Ecto neural progenitor cell (in vitro differentiated cells): ENCODE results near the gene MB.
"Not testable (repeated sequence)": the region's sequence is repeated elsewhere in the genome, so short reads cannot be mapped to it uniquely, and the experiment has no call there.

Source experiments
- DNase-seq: peaks from one replicate; pipeline ENCODE4 v3.0.0-alpha.2; 2018; ENCODE audit warnings: low spot score

Gene MB

GRCh38 chr22:35617137-35617755 is at the start of gene MB:
Gene MB (minus strand): TSS chr22:35617329. CDS start chr22:35617257, 72 bp downstream.
- DNase-seq = no peak

- not testable (repeated sequence) for DNase-seq
Measured at GRCh38 chr22:35666699-35667098, 49.6 kb upstream of the MB start.

DNA sequence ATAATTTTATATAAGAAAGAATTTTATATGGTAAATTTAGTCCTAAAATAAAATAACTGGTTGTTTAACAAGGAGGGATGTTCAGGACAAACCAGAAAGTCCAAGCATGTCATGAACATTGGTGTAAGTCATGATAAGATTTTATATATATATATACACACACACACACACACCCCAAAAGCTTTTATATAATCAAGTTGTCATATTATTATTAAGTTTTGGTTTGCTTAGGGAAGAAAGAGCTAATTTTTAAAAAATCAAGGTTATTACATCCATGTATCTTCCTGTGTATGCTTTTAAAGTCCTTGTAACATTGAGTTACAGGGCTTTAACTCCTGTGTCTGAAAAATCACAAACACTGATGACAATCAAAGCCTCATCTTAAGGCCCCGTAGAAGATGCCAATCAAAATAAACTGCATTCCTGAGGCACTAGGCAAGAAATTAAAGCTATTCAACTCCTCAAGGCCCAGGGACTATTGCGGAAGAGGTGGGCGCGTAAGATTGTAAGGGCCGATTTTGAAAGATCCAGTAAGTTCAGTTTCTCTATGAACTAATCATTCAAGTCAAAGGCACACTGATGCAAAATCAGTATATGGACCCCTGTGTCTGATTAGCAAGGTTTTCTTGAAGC is 47.9 kb upstream of the MB start:
- no peak for DNase-seq

DNA sequence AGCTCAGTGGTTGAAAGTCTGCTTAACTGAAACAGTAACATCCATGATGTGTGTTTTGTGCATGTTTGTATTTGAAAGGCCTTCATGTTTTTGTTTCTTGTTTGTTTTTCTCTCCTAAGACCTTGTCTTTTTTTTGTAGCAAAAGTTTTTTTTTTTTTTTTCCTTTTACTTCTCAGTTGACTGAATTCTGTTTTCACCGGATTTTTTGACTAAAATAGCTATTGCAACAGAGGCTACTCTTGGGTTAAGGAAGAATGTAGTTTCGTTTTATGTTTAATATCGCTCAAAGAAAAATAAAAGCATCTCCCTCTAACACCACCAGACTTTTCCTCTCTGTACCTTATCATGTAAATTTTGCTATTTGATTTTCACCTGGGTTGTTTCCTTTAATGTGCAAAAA is 46.2 kb upstream of the MB start:
- no peak for DNase-seq

DNA sequence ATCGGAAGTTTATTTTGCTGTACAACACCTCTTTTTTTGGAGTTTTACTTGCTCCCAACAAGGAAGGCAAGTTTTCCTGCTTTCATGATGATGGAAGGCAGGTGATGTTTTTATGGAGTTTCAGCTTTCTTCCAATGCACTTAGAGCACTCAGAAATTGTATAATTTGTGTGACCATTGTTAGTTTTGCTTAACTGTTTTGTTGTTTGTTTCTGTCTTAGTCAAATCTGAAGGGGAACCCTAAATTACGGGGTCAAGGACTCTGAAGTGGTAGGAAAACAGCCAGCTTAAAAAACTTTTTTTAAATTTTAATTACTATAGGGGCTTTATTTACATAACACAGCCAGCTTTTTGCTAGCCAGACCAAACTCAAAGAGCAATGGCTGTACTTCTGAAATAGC is 45.8 kb upstream of the MB start:
- DNase-seq = no peak

DNA sequence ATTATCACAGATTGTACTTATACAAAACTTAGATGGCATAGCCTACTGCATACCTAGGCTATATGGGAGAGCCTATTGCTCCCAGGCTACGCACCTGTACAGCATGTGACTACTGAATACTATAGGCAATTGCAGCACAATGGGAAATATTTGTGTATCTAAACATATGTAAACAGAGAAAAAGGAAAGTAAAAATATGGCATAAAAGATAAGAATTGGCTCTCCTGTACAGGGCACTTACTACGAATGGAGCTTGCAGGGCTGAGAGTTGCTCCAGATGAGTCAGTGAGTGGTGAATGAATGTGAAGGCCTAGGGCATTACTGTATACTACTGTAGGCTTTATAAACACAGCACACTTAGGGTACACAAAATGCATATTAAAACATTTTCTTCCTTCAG is 44.3 kb upstream of the MB start:
- no peak for DNase-seq

- no peak for DNase-seq
Measured at GRCh38 chr22:35660291-35661127, 43.4 kb upstream of the MB start.

DNA sequence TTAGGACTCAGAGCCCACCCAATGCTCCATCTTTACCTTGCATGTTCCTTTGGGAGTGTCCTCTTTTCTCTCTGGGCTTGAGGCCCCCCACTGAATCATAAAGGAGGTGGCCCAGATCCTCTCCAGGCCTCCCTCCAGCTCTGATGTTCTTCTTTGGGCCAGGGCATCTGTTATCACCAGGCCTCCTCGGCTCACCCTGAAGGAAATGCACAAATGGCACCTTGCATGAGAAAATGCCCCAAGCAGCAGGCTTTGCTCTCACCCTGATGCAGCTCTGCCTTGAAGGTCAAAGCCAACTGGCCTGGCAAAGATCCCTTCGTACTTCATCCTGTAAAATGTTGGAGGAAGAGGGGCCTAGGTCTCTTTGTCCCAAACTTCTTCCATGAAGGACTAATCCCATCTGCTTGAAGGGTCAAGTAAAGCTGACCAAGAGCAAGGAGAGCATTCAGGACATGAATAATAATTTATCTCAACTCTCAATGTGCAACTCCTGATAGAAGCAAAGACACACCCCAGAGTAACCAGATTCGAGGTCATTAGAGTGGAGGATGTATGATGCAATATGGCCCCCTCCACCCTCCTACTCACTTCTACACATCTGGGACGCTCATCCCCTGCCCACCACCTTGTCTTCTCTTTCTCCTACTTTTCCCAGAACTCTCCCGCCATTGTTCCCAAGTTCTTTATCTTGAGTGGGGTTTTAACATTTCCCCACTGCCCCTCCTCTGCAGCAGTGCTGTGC is 40.6 kb upstream of the MB start:
- no peak for DNase-seq

- no peak for DNase-seq
Measured at GRCh38 chr22:35656284-35656752, 39.2 kb upstream of the MB start.

GRCh38 chr22:35653824-35654223 is 36.7 kb upstream of the MB start:
- no peak for DNase-seq

DNA sequence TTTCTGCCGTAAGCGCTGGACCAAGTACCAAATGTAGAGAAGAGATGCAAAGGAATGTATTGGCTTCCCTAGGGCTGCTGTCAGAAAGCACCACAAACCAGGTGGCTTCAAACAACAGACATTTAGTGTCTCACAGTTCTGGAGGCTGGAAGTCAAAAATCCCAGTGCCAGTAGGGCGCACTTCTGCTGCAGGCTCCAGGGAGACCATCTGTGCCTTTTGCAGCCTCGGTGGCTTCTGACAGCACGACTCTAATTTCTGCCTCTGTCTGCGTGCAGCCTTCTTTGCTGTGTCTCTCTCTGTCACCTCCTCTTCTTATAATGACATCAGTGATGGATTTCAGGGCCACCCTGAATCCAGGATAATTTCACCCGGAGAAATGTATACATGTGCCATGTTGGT is 34.0 kb upstream of the MB start:
- no peak for DNase-seq

- DNase-seq = no peak
Measured at GRCh38 chr22:35649636-35650250, 32.6 kb upstream of the MB start.

DNA sequence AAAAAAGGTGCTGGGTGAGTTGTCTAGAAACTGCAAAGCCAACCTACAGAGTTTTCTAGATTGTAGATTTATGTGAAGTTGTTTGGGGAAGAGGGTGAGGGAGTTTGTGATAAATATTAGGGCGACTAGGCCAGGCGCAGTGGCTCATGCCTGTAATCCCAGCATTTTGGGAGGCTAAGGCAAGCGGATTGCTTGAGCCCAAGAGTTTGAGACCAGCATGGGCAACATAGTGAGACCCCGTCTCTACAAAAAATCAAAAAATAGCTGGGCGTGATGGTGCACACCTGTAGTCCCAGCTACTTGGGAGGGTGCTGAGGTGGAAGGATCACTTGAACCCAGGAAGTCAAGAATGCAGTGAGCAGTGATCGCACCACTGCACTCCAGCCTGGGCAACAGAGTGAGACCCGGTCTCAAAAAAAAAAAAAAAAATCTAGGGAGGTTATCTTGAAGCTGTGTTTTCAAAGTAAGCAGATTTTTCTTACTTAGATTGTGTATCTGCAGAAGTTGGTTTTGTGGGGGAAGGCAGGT is 32.0 kb upstream of the MB start:
- DNase-seq = no peak

GRCh38 chr22:35648066-35649025 is 31.2 kb upstream of the MB start, which contains the start of gene APOL6:
Gene APOL6 (plus strand): TSS chr22:35648446. CDS start chr22:35656426, 7,980 bp downstream.
- no peak for DNase-seq

GRCh38 chr22:35645646-35646045 is 28.5 kb upstream of the MB start:
- DNase-seq = peak; percentile 23

DNA sequence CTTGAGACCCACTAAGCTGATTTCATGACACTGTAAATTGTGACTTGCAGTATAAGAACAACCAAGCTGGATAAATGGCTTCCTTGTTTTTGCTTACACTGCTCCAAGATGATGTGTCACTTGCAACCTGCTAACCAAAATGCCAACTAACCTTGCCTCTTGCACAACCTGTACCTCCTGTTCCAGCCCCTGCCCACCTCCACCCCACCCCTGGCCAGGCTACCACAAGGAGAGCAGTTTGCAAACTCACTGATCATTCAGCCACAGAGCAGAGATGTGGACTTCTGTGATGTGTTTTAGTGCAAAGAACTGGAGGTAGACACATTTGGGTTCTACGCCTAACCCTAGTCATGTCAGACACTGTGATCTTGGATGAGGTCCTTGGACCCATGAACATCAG is 26.9 kb upstream of the MB start:
- DNase-seq = no peak

GRCh38 chr22:35642305-35642741 is 25.2 kb upstream of the MB start:
- no peak for DNase-seq

DNA sequence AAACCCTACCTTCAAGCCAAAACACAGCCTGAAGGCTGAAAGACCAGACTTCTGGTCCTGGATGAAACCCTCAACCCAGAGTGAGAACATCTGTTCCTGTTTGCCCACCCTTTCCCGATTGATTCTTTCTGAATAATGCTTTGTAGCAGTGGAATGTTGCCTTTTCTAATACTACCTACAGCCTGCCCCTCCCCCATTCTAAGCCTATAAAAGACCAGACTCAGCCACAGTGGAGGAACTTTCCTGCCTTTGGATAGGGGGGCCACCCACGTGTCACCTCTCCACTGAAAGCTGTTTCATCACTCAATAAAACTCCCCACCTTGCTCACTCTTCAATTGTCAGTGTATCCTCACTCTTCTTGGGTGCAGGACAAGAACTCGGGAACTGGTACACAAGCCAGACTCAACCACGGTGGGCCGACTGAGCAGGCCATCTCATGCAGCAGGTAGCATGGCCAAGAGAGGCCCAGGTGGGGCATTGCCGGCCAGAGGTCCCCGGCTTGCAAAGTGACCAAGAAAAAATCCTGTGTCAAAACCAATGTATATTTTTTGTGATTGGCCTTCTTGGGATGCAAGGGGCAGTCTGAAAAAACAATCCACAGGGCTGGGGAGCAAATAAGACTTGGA is 24.5 kb upstream of the MB start:
- no peak for DNase-seq

DNA sequence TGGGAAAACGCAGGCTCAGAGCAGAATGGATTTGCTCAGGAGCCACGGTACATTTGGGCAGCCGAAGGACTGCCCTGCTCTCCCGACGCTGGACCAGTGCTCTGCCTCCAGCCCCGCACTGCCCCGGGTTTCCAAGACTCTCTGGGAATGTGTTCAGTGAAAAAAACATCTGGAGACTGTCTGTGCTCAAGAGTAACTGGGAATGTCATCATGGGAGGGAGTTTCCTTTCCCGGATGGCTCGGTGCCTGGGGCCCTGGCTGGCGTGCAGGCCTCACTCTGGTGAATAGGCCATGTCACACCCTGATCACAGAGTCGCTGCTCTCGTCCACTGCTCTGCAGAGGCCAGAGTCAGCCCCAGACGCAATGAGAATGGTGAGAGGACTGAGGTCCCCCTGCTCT is 21.3 kb upstream of the MB start:
- DNase-seq = no peak

DNA sequence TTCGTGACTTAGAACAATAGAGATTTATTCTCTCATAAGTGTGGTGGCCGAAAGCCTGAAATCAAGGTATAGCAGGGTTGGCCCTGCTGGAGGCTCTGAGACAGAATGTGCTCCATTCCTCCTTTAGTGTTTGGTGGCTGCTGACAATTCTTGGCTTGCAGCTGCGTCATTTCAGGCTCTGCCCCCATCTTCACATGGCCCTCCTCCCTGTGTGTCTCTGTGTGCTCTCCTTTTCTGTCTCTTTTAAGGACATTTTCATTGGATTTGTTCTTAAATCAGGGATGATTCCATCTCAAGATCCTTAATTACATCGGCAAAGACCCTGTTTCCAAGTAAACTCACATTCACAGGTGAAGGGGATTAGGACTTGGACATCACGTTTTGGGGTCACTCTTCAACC is 20.9 kb upstream of the MB start:
- DNase-seq = no peak
